GM21381 (cell line): ENCODE data around the gene LTB4R.

ENCODE experiments used
- ATAC-seq: cut with Tn5 transposase; IDR thresholded peaks from one replicate; pipeline ENCODE4 v1.9.1; 2021; ENCODE audit warnings: mild to moderate bottlenecking, moderate library complexity; ENCODE audit not compliant: unreplicated experiment

Gene LTB4R

GRCh38 chr14:24277606-24278321 is 33.5 kb upstream of the LTB4R start:
- no peak for ATAC-seq

DNA sequence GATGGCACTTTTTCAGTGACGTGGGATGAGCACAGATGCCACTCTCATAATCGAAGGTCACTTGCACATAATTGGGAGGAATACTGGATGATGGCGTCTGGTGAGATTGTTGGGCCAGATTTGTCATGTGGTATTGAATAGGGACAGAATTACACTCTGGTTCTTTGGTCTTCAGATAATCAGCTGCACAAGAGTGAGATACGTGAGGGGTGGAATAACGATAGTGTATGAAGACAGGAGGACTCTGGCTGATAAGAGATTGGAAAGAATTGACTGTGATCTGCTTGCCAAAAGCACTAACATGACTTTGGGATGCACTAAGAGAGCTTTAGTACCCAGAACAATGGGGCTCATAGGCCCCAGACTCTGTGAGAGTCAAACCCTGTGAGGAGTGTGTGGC is 32.9 kb upstream of the LTB4R start:
- ATAC-seq: no peak

- ATAC-seq: no peak
Observed at GRCh38 chr14:24279301-24280186, 31.8 kb upstream of the LTB4R start.

- no peak for ATAC-seq
Observed at GRCh38 chr14:24280797-24281460, 30.4 kb upstream of the LTB4R start.

GRCh38 chr14:24281636-24282035 is 29.7 kb upstream of the LTB4R start:
- ATAC-seq: no peak

- ATAC-seq: no peak
Observed at GRCh38 chr14:24282736-24283135, 28.6 kb upstream of the LTB4R start.

DNA sequence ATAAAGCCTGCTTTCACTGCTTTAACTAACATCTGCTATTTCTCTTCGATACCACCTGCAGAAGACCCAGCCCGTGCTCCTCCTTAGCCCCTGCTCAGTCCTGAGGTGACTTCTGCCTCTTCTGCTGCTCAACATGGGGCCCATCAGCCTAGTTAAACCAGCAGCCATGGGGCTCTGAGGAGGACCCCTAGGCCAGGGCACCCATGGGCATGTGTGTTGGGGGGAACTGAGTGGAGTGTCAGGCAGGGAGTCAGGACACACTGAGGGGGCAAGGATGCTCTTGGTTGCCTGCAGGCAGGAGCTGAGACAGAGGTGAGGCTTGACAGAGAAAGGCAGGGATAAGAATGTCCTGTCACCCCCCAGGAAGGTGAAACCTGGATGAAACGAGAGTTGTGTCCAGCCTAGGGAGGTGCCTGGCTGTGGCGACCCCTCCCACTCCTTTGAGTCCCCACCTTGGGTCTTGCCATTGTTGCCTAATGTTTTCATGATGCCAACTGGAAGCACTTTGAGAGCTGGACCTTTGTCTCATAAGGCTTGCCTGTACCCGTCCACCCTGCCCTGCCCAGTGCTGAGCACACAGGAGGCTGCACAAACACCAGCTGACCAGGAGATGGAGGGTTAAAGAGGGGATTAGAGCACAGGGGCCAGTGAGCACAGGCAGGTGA is 27.4 kb upstream of the LTB4R start:
- ATAC-seq: no peak

GRCh38 chr14:24284501-24285035 is 26.7 kb upstream of the LTB4R start:
- no peak for ATAC-seq

GRCh38 chr14:24285351-24285750 is 26.0 kb upstream of the LTB4R start:
- no peak for ATAC-seq

DNA sequence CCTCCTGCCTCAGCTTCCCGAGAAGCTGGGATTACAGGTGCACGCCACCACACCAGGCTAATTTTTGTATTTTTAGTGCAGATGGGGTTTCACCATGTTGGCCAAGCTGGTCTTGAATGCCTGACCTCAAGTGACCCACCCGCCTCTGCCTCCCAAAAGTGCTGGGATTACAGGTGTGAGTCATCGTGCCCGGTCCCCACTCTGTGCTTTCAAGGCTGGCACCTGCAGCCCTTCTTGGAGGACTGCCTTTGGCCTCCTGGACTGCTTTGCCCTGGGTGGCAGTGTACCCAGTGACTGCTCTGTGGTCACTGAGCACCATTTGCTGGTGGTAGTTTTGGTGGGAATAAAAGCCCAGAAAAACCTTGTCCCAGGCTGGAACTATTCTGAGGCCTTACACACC is 24.3 kb upstream of the LTB4R start:
- ATAC-seq: no peak

GRCh38 chr14:24289649-24290280 is 21.5 kb upstream of the LTB4R start:
- ATAC-seq: no peak

- no peak for ATAC-seq
Observed at GRCh38 chr14:24290746-24291145, 20.6 kb upstream of the LTB4R start.

- no peak for ATAC-seq
Observed at GRCh38 chr14:24291446-24292117, 19.7 kb upstream of the LTB4R start.

DNA sequence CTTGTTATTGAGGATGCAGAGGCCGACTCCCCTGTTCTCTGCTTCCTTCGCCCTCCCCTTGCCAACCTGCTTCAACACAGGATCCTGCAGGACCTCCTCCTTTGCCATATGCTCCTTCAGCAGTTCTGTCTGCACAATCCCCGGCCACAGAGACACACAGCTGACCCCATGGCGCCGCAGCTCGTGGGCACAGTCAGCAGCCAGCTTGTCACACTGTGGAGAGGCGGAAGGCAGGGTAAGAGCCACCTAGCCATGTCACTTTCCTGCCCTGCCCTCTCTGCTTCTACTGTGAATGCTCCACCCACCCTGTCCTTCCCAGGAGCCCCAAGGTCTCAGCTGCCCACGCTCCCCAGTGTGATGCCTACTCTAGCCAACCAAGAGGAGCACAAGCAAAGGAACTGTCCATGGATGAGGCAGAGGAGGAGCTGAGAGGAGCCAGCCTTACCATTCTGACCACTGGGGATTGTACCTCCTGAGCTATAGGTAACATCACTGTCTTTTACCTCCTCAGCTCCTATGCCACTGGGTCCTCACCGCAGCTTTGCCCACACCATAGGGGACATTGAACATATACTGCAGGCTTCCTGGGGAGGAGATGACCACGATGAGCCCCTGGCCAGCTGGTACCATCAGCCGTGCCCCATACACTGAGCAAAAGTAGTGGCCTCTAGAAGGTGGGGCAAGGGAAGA is 19.0 kb upstream of the LTB4R start:
- ATAC-seq: no peak

- ATAC-seq: no peak
Observed at GRCh38 chr14:24293525-24293924, 17.8 kb upstream of the LTB4R start.

GRCh38 chr14:24296341-24297157 is 14.8 kb upstream of the LTB4R start:
- no peak for ATAC-seq

DNA sequence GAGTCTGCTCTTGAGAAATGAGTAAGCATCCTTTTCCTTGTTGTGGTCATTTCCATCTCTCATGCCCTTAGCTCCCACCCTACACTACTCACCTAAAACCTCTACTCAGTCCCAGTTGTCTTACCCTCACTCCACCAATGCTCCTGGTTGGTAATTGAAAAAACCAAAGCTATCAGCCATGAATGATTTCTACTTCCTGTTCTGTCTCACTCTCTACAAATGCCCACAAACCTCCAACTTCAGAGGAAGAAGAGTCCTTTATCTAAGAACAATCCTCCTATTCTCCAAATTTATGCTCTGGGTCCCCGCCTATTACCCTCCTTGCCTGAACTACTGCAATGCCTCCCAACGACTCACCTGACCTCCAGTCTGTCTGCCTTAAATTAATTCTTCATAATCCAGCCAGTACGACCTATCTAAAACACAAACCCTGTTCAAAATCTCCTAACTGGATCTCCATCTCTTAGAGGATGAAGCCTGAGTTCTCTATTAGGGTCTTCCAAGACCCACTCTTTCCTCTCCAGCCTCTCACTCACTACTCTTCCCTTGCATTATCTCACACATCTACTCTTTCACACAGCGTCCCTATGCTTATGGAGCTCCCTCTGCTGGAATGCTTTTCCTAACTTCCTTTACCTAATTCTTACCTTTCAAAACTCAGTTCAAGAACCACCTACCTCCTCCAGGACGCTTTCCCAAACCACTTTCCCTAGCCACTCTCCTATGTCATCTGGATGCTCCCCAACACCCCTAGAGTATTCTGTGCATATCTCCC is 13.9 kb upstream of the LTB4R start:
- ATAC-seq: no peak

DNA sequence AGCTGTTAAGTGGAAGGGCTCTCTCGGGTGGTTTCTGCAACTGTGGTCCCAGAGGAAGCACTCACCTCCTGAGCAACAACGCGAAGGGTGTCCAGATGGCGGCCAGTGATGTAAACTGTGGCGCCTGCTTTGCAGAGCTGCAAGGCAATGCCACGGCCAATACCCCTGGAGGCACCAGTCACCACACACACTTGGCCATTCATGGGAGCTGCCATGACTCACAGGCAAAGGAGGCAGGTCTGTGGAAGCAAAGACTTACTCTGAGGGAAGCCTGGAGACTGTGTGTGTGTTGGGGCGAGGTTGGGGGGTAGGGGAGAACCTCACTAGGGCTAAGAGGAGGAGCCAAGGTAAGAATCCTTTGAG is 12.4 kb upstream of the LTB4R start:
- ATAC-seq: peak; percentile 1
